Loucy (cell line): ENCODE results near the gene PRTG.

Experiments
- EZH2phosphoT487 ChIP-seq: fragments of 200-600 bp; IDR thresholded peaks from 2 replicates; pipeline ENCODE4 v1.6.1; 2018; ENCODE audit warnings: antibody characterized with exemption, mild to moderate bottlenecking, moderate library complexity, borderline replicate concordance
- TF ChIP-seq, protein P1 (sequence below): fragments of 200-600 bp; sonication (generic); conservative IDR thresholded peaks from 2 replicates; pipeline ENCODE4 v1.5.1; 2014; ENCODE audit warnings: mild to moderate bottlenecking, antibody characterized with exemption, low read length

DNA sequence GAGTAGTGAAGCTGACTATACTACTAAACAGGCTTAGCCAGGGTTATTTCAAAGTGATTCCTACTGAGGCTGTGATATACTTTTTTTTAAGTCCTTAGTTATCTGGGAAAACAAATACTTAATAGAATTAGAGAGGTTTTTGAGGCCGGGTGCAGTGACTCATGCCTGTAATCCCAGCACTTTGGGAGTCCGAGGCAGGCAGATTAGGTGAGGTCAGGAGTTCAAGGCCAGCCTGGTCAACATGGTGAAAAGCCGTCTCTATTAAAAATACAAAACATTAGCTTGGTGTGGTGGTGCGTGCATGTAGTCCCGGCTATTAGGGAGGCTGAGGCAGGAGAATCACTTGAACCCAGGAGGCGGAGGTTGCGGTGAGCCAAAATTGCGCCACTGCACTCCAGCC, 34.2 kb downstream of the PRTG start:
- TF ChIP-seq, protein P1, sequence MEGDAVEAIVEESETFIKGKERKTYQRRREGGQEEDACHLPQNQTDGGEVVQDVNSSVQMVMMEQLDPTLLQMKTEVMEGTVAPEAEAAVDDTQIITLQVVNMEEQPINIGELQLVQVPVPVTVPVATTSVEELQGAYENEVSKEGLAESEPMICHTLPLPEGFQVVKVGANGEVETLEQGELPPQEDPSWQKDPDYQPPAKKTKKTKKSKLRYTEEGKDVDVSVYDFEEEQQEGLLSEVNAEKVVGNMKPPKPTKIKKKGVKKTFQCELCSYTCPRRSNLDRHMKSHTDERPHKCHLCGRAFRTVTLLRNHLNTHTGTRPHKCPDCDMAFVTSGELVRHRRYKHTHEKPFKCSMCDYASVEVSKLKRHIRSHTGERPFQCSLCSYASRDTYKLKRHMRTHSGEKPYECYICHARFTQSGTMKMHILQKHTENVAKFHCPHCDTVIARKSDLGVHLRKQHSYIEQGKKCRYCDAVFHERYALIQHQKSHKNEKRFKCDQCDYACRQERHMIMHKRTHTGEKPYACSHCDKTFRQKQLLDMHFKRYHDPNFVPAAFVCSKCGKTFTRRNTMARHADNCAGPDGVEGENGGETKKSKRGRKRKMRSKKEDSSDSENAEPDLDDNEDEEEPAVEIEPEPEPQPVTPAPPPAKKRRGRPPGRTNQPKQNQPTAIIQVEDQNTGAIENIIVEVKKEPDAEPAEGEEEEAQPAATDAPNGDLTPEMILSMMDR = no peak
- TF ChIP-seq EZH2phosphoT487 = no peak
